SK-N-SH (cell line): ENCODE measurements around the gene KLHL33. TPM values are rescaled to one million over a fixed set of nuclear protein-coding genes. Genes with fewer than 3 reads are reported as not detected.

ENCODE experiments used
- CTCF ChIA-PET: fragments of 300-600, 350-600 bp; formaldehyde crosslinking; extraction: SDS; loops from one replicate; lab custom pipeline; 2021; lab: Yijun Ruan, JAX
- POLR2A ChIA-PET: fragments of 350-600 bp; sonication (Branson Sonifier 250); formaldehyde crosslinking; extraction: SDS; loops from one replicate; lab custom pipeline; 2020; ENCODE audit warnings: antibody characterized with exemption, inconsistent platforms; lab: Yijun Ruan, JAX
- DNase-seq: peaks from one replicate; pipeline ENCODE4 v3.0.0; 2012
- H2AFZ ChIP-seq: fragments of 200-600 bp; sonication (generic); 2 replicates; pipeline ENCODE4 v1.8.1; 2016; ENCODE audit warnings: antibody characterized with exemption, mild to moderate bottlenecking, low read depth
- H3F3A ChIP-seq: fragments of 200-600 bp; sonication (generic); replicated peaks from 2 replicates; pipeline ENCODE3; 2016; ENCODE audit warnings: antibody characterized with exemption, mild to moderate bottlenecking; ENCODE audit not compliant: insufficient read depth
- H3K27ac ChIP-seq, 2 experiments: fragments of 200-500 bp in 1 of 2; fragments of 200-600 bp in 1 of 2; sonication (Bioruptor generic) in 1 of 2; sonication (generic), shearing (Covaris generic) in 1 of 2; 2 replicates each; pipeline versions ENCODE4 v1.5.1 to v1.6.1; 2014 to 2016; ENCODE audit warnings: low read depth in 2 of 2, inconsistent platforms in 1 of 2, low read length in 1 of 2, mild to moderate bottlenecking in 1 of 2, mixed read lengths in 1 of 2
- H3K27me3 ChIP-seq: fragments of 200-600 bp; sonication (generic), shearing (Covaris generic); 2 replicates; pipeline ENCODE4 v1.6.1; 2016; ENCODE audit warnings: mixed run types; ENCODE audit not compliant: insufficient read depth
- H3K36me3 ChIP-seq, 2 experiments: fragments of 200-500 bp in 1 of 2; fragments of 200-600 bp in 1 of 2; sonication (Bioruptor generic) in 1 of 2; sonication (generic) in 1 of 2; replicated peaks in 1 of 2; 2 replicates each; pipeline versions ENCODE3 to v1.5.1; 2014 to 2016; ENCODE audit warnings: low read length in 1 of 2, mild to moderate bottlenecking in 1 of 2; ENCODE audit not compliant: insufficient read depth in 2 of 2, control insufficient read depth in 1 of 2
- H3K4me1 ChIP-seq, 2 experiments: fragments of 200-500 bp in 1 of 2; fragments of 200-600 bp in 1 of 2; sonication (Bioruptor generic) in 1 of 2; sonication (generic), shearing (Covaris generic) in 1 of 2; 2 replicates each; pipeline versions ENCODE4 v1.5.1 to v1.6.1; 2014 to 2016; ENCODE audit warnings: low read depth in 1 of 2, low read length in 1 of 2, mixed run types in 1 of 2; ENCODE audit not compliant: insufficient read depth in 2 of 2, control insufficient read depth in 1 of 2
- H3K4me2 ChIP-seq: fragments of 200-600 bp; sonication (generic), shearing (Covaris generic); 2 replicates; pipeline ENCODE4 v1.6.1; 2017; ENCODE audit warnings: mixed run types
- H3K4me3 ChIP-seq, 2 experiments: fragments of 200-500 bp in 1 of 2; fragments of 200-600 bp in 1 of 2; sonication (Bioruptor generic) in 1 of 2; sonication (generic), shearing (Covaris generic) in 1 of 2; 2 replicates each; pipeline versions ENCODE4 v1.5.1 to v1.8.1; 2014 to 2016; ENCODE audit warnings: low read depth in 2 of 2, inconsistent platforms in 1 of 2, low read length in 1 of 2, mild to moderate bottlenecking in 1 of 2, mixed read lengths in 1 of 2, moderate library complexity in 1 of 2
- H3K79me2 ChIP-seq: fragments of 200-600 bp; sonication (generic); 2 replicates; pipeline ENCODE4 v1.8.1; 2017; ENCODE audit warnings: mild to moderate bottlenecking; ENCODE audit not compliant: insufficient read depth
- H3K9ac ChIP-seq: fragments of 200-600 bp; sonication (generic); 2 replicates; pipeline ENCODE4 v1.6.1; 2017; ENCODE audit warnings: mixed run types
- H3K9me2 ChIP-seq: fragments of 200-600 bp; sonication (generic); 2 replicates; pipeline ENCODE4 v1.6.1; 2017; ENCODE audit warnings: mixed run types
- H3K9me3 ChIP-seq: fragments of 200-600 bp; sonication (generic); 2 replicates; pipeline ENCODE4 v1.6.1; 2017; ENCODE audit warnings: mixed run types, mild to moderate bottlenecking, moderate library complexity
- H4K20me1 ChIP-seq: fragments of 200-600 bp; sonication (generic); 2 replicates; pipeline ENCODE4 v1.6.1; 2017; ENCODE audit warnings: mild to moderate bottlenecking, mixed run types; ENCODE audit not compliant: insufficient read depth
- CHD2 ChIP-seq: fragments of 150-350 bp; IDR thresholded peaks from 2 replicates; pipeline ENCODE4 v1.6.1; 2018; ENCODE audit warnings: low read length; ENCODE audit not compliant: partially characterized antibody
- ELF1 ChIP-seq: IDR thresholded peaks from 2 replicates; pipeline ENCODE4 v1.4.0; 2012
- EP300 ChIP-seq, 2 experiments: IDR thresholded peaks; 2 replicates each; pipeline versions ENCODE4 v1.4.0 to v1.6.1; 2012; ENCODE audit warnings: borderline replicate concordance in 1 of 2, low read depth in 1 of 2, low read length in 1 of 2
- MXI1 ChIP-seq: IDR thresholded peaks from 2 replicates; pipeline ENCODE4 v1.6.1; 2012; ENCODE audit warnings: mild to moderate bottlenecking, low read depth, low read length, improper control_type of control experiment
- POLR2AphosphoS5 ChIP-seq: IDR thresholded peaks from 2 replicates; pipeline ENCODE4 v1.6.1; 2012; ENCODE audit warnings: low read depth, low read length
- RFX5 ChIP-seq: IDR thresholded peaks from 2 replicates; pipeline ENCODE4 v1.6.1; 2012; ENCODE audit warnings: mild to moderate bottlenecking, improper control_type of control experiment, low read length
- SMC3 ChIP-seq: IDR thresholded peaks from 2 replicates; pipeline ENCODE4 v1.6.1; 2012; ENCODE audit warnings: low read depth, low read length, improper control_type of control experiment
- TAF1 ChIP-seq: IDR thresholded peaks from 2 replicates; pipeline ENCODE4 v1.6.1; 2012; ENCODE audit warnings: low read depth, mild to moderate bottlenecking, low read length, moderate library complexity, borderline replicate concordance
- WGBS: methylation state at CpG from one replicate; pipeline ENCODE4 v1.1.6; 2017; ENCODE audit warnings: low lambda C conversion rate; 5-methylcytosine and 5-hydroxymethylcytosine counted together
- polyA plus RNA-seq, 3 experiments: library from polyadenylated mRNA; depleted of rRNA; stranded (reverse); fragments of >200 nt; gene quantifications; 2 replicates each; pipeline ENCODE4 v1.2.3, GENCODE V29; 2012
- TF ChIP-seq, protein P1 (sequence below): fragments of 150-350 bp; IDR thresholded peaks from 2 replicates; pipeline ENCODE4 v1.6.1; 2016; ENCODE audit warnings: mild to moderate bottlenecking, low read depth, low read length
- TF ChIP-seq, protein P2 (sequence below): IDR thresholded peaks from 2 replicates; pipeline ENCODE4 v1.6.1; 2012; ENCODE audit warnings: mild to moderate bottlenecking, low read depth, low read length, moderate library complexity
- TF ChIP-seq, protein P3 (sequence below): IDR thresholded peaks from 2 replicates; pipeline ENCODE4; 2012

The KLHL33 gene
- polyA plus RNA-seq, 1 of the 3 experiments (the other 2 are of a cell fraction) = not detected

DNA sequence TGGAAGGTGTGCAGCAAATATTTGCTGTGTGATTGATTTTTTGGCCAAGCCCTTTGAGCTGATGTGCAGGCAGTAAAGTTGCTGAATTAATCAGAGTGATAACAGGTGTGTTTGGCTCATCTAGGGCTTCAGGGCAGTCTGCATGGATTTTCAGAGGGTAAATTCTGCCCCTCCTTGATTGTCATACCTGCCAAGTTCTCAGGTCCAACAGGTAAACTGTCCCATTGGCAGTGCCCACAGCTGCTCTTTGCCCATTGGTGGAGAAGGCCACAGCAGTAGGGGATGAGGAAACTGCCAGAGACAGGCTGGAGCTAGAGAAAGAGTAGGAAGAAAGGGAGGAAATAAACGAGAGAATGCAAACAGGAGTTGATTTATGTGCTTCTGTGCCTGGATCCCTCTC is 56.2 kb downstream of the KLHL33 start (continued):
- TF ChIP-seq, protein P1, sequence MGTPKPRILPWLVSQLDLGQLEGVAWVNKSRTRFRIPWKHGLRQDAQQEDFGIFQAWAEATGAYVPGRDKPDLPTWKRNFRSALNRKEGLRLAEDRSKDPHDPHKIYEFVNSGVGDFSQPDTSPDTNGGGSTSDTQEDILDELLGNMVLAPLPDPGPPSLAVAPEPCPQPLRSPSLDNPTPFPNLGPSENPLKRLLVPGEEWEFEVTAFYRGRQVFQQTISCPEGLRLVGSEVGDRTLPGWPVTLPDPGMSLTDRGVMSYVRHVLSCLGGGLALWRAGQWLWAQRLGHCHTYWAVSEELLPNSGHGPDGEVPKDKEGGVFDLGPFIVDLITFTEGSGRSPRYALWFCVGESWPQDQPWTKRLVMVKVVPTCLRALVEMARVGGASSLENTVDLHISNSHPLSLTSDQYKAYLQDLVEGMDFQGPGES = no peak
- no peak for TF ChIP-seq CHD2
- TF ChIP-seq, all 33 proteins: peak for 0

DNA sequence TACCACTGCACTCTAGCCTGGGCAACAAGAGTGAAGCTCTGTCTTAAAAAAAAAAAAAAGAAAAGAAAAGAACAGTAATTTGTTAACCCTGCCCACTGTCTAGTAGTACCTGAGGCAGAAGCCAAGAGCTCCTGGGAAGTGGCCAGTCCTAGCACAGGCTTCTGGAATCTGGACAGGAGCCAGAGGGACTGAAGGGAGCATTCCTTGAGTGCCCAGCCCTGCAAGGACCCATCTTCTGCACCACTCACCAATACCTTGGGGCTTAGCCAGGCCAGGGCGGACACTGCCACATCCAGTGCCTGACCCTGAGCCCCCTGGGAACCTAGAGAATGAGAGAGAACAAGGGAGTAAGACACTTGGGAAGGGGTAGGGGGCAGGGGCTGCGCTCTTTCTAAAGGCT is 58.8 kb downstream of the KLHL33 start:
- ChIA-PET POLR2A (no interaction called here), CTCF (interaction anchor here (1.4 kb wide), 1 partner anchor 50 kb away, joined by 3 read pairs; no protein-coding TSS in a partner anchor)
- no peaks in the 10 kb centered on the region for H3K79me2 ChIP-seq
- H3K4me1 ChIP-seq = no peaks in the 10 kb centered on the region
- no peak for DNase-seq
- H3K27me3 ChIP-seq = no peaks in the 10 kb centered on the region
- no peak overlapping the region for H3K9ac ChIP-seq
- H3K27ac ChIP-seq = no peak overlapping the region
- H4K20me1 ChIP-seq = no peaks in the 10 kb centered on the region
- no peak for TF ChIP-seq TAF1
- no peaks in the 10 kb centered on the region for H3K9me3 ChIP-seq
- 82% methylated on average over 2 of the region's 2 CpGs for WGBS
- no peak overlapping the region for H2AFZ ChIP-seq
- H3K9me2 ChIP-seq = no peaks in the 10 kb centered on the region
- no peak overlapping the region for H3K4me3 ChIP-seq
- H3K4me2 ChIP-seq = no peak overlapping the region
- no peaks in the 10 kb centered on the region for H3F3A ChIP-seq
- peaks cover 23 to 86% of the 10 kb centered on the region in 2 experiments for H3K36me3 ChIP-seq

DNA sequence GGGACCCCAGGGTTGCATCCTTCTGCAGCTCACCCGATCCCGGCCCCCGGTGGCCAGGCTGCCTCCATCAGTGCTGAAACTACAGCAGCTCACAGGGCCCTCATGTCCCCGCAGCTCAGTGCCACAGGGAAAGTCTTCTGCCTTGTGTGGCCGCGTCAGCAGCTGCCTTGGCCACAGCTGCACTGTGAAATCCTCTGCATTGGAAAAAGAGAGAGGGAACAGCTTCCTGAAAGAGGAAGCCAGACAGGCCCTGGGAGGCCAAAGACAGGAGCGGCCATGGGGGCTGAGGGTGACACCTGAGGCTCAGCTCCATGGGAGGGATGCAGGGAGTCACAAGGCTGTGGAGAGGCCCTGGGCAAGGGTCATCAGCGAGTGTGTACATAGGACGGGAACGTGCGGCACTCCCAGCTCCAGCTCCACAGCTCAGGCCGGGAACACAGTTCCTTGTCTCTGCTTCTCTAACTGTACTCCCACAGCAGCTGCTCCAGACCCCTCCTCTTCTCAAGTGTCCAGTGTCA is 59.8 kb downstream of the KLHL33 start:
- H3K27ac ChIP-seq = no peak overlapping the region

More for the DNA sequence above, 59.8 kb downstream of the KLHL33 start:
- ChIA-PET CTCF (interaction anchor here (1.4 kb wide), 1 partner anchor 49 kb away, joined by 3 read pairs; no protein-coding TSS in a partner anchor), POLR2A (no interaction called here)
- Histone ChIP-seq H3K9me2 (no peaks in the 10 kb centered on the region), H3K9me3 (no peaks in the 10 kb centered on the region), H2AFZ (no peak overlapping the region), H3K4me1 (no peaks in the 10 kb centered on the region), H3K9ac (no peak overlapping the region), H3K36me3 (peaks cover 33 to 86% of the 10 kb centered on the region in 2 experiments), H3K4me2 (no peak overlapping the region), H3K27me3 (no peaks in the 10 kb centered on the region), H3K4me3 (no peak overlapping the region), H3K79me2 (no peaks in the 10 kb centered on the region), H4K20me1 (no peaks in the 10 kb centered on the region), H3F3A (no peaks in the 10 kb centered on the region)
- WGBS = 100% methylated on average over 8 of the region's 12 CpGs
- DNase-seq = no peak
- no peak for TF ChIP-seq ELF1
- TF ChIP-seq CHD2 = no peak
- TF ChIP-seq, protein P2, sequence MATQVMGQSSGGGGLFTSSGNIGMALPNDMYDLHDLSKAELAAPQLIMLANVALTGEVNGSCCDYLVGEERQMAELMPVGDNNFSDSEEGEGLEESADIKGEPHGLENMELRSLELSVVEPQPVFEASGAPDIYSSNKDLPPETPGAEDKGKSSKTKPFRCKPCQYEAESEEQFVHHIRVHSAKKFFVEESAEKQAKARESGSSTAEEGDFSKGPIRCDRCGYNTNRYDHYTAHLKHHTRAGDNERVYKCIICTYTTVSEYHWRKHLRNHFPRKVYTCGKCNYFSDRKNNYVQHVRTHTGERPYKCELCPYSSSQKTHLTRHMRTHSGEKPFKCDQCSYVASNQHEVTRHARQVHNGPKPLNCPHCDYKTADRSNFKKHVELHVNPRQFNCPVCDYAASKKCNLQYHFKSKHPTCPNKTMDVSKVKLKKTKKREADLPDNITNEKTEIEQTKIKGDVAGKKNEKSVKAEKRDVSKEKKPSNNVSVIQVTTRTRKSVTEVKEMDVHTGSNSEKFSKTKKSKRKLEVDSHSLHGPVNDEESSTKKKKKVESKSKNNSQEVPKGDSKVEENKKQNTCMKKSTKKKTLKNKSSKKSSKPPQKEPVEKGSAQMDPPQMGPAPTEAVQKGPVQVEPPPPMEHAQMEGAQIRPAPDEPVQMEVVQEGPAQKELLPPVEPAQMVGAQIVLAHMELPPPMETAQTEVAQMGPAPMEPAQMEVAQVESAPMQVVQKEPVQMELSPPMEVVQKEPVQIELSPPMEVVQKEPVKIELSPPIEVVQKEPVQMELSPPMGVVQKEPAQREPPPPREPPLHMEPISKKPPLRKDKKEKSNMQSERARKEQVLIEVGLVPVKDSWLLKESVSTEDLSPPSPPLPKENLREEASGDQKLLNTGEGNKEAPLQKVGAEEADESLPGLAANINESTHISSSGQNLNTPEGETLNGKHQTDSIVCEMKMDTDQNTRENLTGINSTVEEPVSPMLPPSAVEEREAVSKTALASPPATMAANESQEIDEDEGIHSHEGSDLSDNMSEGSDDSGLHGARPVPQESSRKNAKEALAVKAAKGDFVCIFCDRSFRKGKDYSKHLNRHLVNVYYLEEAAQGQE = no peak
- no peak for TF ChIP-seq MXI1
- TF ChIP-seq SMC3 = no peak
- no peak for TF ChIP-seq POLR2AphosphoS5
- no peak for TF ChIP-seq RFX5
- TF ChIP-seq EP300 (IDR thresholded peaks at IDR 0.05; ENCODE audit: borderline replicate concordance in 1 of 2, low read depth in 1 of 2, low read length in 1 of 2) = no peak
- TF ChIP-seq, protein P3, sequence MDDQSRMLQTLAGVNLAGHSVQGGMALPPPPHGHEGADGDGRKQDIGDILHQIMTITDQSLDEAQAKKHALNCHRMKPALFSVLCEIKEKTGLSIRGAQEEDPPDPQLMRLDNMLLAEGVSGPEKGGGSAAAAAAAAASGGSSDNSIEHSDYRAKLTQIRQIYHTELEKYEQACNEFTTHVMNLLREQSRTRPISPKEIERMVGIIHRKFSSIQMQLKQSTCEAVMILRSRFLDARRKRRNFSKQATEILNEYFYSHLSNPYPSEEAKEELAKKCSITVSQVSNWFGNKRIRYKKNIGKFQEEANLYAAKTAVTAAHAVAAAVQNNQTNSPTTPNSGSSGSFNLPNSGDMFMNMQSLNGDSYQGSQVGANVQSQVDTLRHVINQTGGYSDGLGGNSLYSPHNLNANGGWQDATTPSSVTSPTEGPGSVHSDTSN = no peak
